ENCODE results near the gene JMJD8. TPM values are rescaled to one million over a fixed set of nuclear protein-coding genes. Genes with fewer than 3 reads are reported as not detected.
"Not testable (repeated sequence)": the region's sequence is repeated elsewhere in the genome, so short reads cannot be mapped to it uniquely, and the experiment has no call there.

JMJD8 gene
- total and polyA plus RNA-seq, 5 experiments from 2014 or later, result 31.7 to 62.8 (median 41.2) TPM

GRCh38 chr16:714558-715476 lies 30.7 kb upstream of the JMJD8 start, which contains the start of gene METRN:
Gene METRN, plus strand, starts transcription at chr16:715118. Its CDS starts 172 bp downstream, at chr16:715290.
- Mint-ChIP-seq H3K27me3 (peaks cover 0 to 14% (median 0%) of the 10 kb centered on the region in 5 donors), H3K36me3 (no peaks in the 10 kb centered on the region), H3K27ac (peak within 1 kb of the TSS in 2 of 10 donors; percentile 20 to 52), H3K9me3 (no peaks in the 10 kb centered on the region), H3K4me3 (peak within 1 kb of the TSS; percentile 19 to 83 (median 64)), H3K4me1 (peaks cover 13 to 35% (median 26%) of the 10 kb centered on the region in 4 donors)
- DNase-seq (peak; percentile 79 to 95 (median 85)), ATAC-seq (peak; percentile 85 to 89)
- POLR2A ChIA-PET, result interaction anchor here (1.1 to 21.0 kb wide), 7 partner anchors 14 to 74 kb away, joined by 3 to 411 read pairs (median 6); partner anchors contain the start of genes CCDC78, CHTF18, CIAO3 and HAGHL

- Mint-ChIP-seq H3K36me3 (no peaks in the 10 kb centered on the region), H3K27ac (no peak overlapping the region), H3K4me1 (peaks cover 10 to 29% (median 19%) of the 10 kb centered on the region in 4 donors), H3K4me3 (peak overlapping the region; percentile 18 to 75 (median 30)), H3K27me3 (peaks cover 0 to 22% (median 0%) of the 10 kb centered on the region in 5 donors), H3K9me3 (no peaks in the 10 kb centered on the region)
- POLR2A ChIA-PET, result interaction anchor here (2.4 to 21.0 kb wide), 3 partner anchors 21 to 75 kb away, joined by 9 to 411 read pairs (median 10); partner anchors contain the start of genes CCDC78, CHTF18, CIAO3 and HAGHL
- no peak for ATAC-seq
- no peak for DNase-seq
These were observed 29.9 kb upstream of the JMJD8 start for GRCh38 chr16:714079-714478.

GRCh38 chr16:712740-713250 lies 28.7 kb upstream of the JMJD8 start:
- peak overlapping the region in 6 of 10 donors; percentile 15 to 41 (median 28) for H3K4me3 Mint-ChIP-seq
- POLR2A ChIA-PET, result interaction anchor here (0.6 to 21.0 kb wide), 4 partner anchors 8 to 73 kb away, joined by 3 to 411 read pairs (median 10); partner anchors contain the start of genes ANTKMT, CCDC78, CIAO3 and HAGHL

GRCh38 chr16:711548-712320 lies 27.6 kb upstream of the JMJD8 start:
- peak; percentile 53 to 63 for ATAC-seq
- peaks cover 8 to 22% (median 13%) of the 10 kb centered on the region in 4 donors for H3K4me1 Mint-ChIP-seq
- H3K9me3 Mint-ChIP-seq, result no peaks in the 10 kb centered on the region
- POLR2A ChIA-PET, result interaction anchor here (0.6 to 21.0 kb wide), 5 partner anchors 9 to 74 kb away, joined by 3 to 411 read pairs (median 9); partner anchors contain the start of genes ANTKMT, CCDC78, CIAO3 and HAGHL
- DNase-seq, result peak; percentile 53 to 88 (median 77)
- peaks cover 0 to 2% (median 0%) of the 10 kb centered on the region in 3 donors for H3K36me3 Mint-ChIP-seq
- H3K27me3 Mint-ChIP-seq, result peaks cover 6 to 43% (median 12%) of the 10 kb centered on the region in 5 donors
- H3K4me3 Mint-ChIP-seq, result no peak overlapping the region
- no peak overlapping the region for H3K27ac Mint-ChIP-seq

More at GRCh38 chr16:712740-713250, 28.7 kb upstream of the JMJD8 start:
- peaks cover 8 to 20% (median 13%) of the 10 kb centered on the region in 4 donors for H3K4me1 Mint-ChIP-seq
- not testable (repeated sequence) for ATAC-seq, H3K9me3 Mint-ChIP-seq, H3K36me3 Mint-ChIP-seq
- H3K27ac Mint-ChIP-seq, result peak overlapping the region in 1 of 10 donors; percentile 52
- H3K27me3 Mint-ChIP-seq, result peaks cover 4 to 35% (median 10%) of the 10 kb centered on the region in 5 donors
- peak in 1 of 10 donors; percentile 50 for DNase-seq

GRCh38 chr16:711084-711483 lies 26.9 kb upstream of the JMJD8 start:
- Mint-ChIP-seq H3K27me3 (peaks cover 6 to 49% (median 16%) of the 10 kb centered on the region in 5 donors), H3K9me3 (no peaks in the 10 kb centered on the region), H3K4me3 (no peak overlapping the region), H3K4me1 (peaks cover 7 to 23% (median 9%) of the 10 kb centered on the region in 4 donors), H3K36me3 (peaks cover 0 to 4% (median 0%) of the 10 kb centered on the region in 3 donors), H3K27ac (no peak overlapping the region)
- POLR2A ChIA-PET, result interaction anchor here (0.6 to 21.0 kb wide), 4 partner anchors 10 to 24 kb away, joined by 3 to 411 read pairs (median 6); partner anchors contain the start of genes ANTKMT, CCDC78, CIAO3 and HAGHL
- ATAC-seq, result no peak
- no peak for DNase-seq

GRCh38 chr16:710500-711075 lies 26.5 kb upstream of the JMJD8 start:
- DNase-seq, result no peak
- no peak for ATAC-seq
- Mint-ChIP-seq H3K4me3 (no peak overlapping the region), H3K27me3 (peaks cover 6 to 49% (median 16%) of the 10 kb centered on the region in 5 donors), H3K4me1 (peaks cover 6 to 20% (median 9%) of the 10 kb centered on the region in 4 donors), H3K27ac (no peak overlapping the region), H3K36me3 (peaks cover 0 to 4% (median 0%) of the 10 kb centered on the region in 3 donors), H3K9me3 (no peaks in the 10 kb centered on the region)
- POLR2A ChIA-PET, result interaction anchor here (1.5 to 21.0 kb wide), 3 partner anchors 11 to 24 kb away, joined by 4 to 411 read pairs (median 8); partner anchors contain the start of genes ANTKMT, CCDC78, CIAO3 and HAGHL

GRCh38 chr16:709566-710499 lies 25.7 kb upstream of the JMJD8 start:
- ATAC-seq (no peak), DNase-seq (no peak)
- Mint-ChIP-seq H3K27ac (no peak overlapping the region), H3K27me3 (peaks cover 6 to 50% (median 16%) of the 10 kb centered on the region in 5 donors), H3K36me3 (peaks cover 0 to 4% (median 0%) of the 10 kb centered on the region in 3 donors), H3K9me3 (no peaks in the 10 kb centered on the region), H3K4me1 (peaks cover 6 to 20% (median 9%) of the 10 kb centered on the region in 4 donors), H3K4me3 (no peak overlapping the region)
- POLR2A ChIA-PET, result interaction anchor here (1.5 to 21.0 kb wide), 3 partner anchors 11 to 25 kb away, joined by 4 to 411 read pairs (median 8); partner anchors contain the start of genes ANTKMT, CCDC78, CIAO3 and HAGHL

- Mint-ChIP-seq H3K36me3 (peaks cover 0 to 4% (median 0%) of the 10 kb centered on the region in 3 donors), H3K27ac (no peak overlapping the region), H3K4me1 (peaks cover 2 to 18% (median 6%) of the 10 kb centered on the region in 4 donors), H3K4me3 (no peak overlapping the region), H3K9me3 (no peaks in the 10 kb centered on the region), H3K27me3 (peaks cover 6 to 58% (median 16%) of the 10 kb centered on the region in 5 donors)
- ATAC-seq, result no peak
- POLR2A ChIA-PET, result interaction anchor here (1.8 to 21.0 kb wide), 2 partner anchors 14 to 26 kb away, joined by 8 to 411 read pairs; partner anchors contain the start of genes CCDC78, CIAO3 and HAGHL
- no peak for DNase-seq
These were observed 24.8 kb upstream of the JMJD8 start for GRCh38 chr16:708959-709358.

GRCh38 chr16:708019-708418 lies 23.9 kb upstream of the JMJD8 start:
- ATAC-seq, result no peak
- Mint-ChIP-seq H3K4me3 (peak overlapping the region in 3 of 10 donors; percentile 36 to 47 (median 41)), H3K4me1 (peaks cover 0 to 14% (median 6%) of the 10 kb centered on the region in 4 donors), H3K27me3 (peaks cover 6 to 61% (median 16%) of the 10 kb centered on the region in 5 donors), H3K9me3 (no peaks in the 10 kb centered on the region), H3K27ac (peak overlapping the region in 1 of 10 donors; percentile 29), H3K36me3 (peaks cover 0 to 4% (median 0%) of the 10 kb centered on the region in 3 donors)
- POLR2A ChIA-PET, result interaction anchor here (0.7 to 21.0 kb wide), 3 partner anchors 8 to 27 kb away, joined by 3 to 411 read pairs (median 3); partner anchors contain the start of genes ANTKMT, CCDC78, CIAO3 and HAGHL
- no peak for DNase-seq

- Mint-ChIP-seq H3K27ac (no peak overlapping the region), H3K36me3 (peaks cover 0 to 4% (median 0%) of the 10 kb centered on the region in 3 donors), H3K9me3 (no peaks in the 10 kb centered on the region), H3K4me1 (peaks cover 0 to 12% (median 7%) of the 10 kb centered on the region in 4 donors), H3K4me3 (peak overlapping the region in 1 of 10 donors; percentile 45), H3K27me3 (peaks cover 10 to 68% (median 22%) of the 10 kb centered on the region in 5 donors)
- no peak for DNase-seq
- POLR2A ChIA-PET, result interaction anchor here (1.5 to 21.0 kb wide), 2 partner anchors 9 to 28 kb away, joined by 3 to 411 read pairs; partner anchors contain the start of genes CCDC78, CIAO3 and HAGHL
- ATAC-seq, result no peak
These were observed 23.0 kb upstream of the JMJD8 start for GRCh38 chr16:707062-707538.

Data from naive thymus-derived CD8-positive, alpha-beta T cell (primary cell).